ENCODE data around the gene TBC1D22A.

DNA sequence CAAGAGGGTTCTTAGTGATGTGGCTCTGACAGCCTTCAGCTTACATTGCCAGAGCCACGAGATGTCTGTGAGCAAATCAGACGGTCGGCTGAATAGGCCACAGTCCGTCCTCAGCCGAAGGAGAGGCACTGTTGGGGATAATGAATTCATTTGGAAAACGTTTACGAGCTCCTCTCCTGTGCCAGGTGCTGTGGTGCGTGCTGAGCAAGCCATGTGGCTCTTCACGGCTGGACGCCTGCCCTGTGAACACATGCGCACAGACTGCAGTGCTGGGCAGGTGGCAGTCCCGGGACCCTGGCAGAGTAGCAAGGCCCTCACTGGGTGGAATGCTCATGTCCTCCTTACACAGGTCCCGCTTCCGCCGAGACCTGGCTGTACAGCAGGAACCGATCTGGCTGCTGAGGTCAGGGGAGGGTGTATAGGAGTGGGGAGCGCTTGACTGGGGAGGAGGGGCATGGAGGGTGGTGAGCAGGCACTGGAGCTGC, 6.8 kb downstream of the TBC1D22A start:
- TF ChIP-seq, protein P1, sequence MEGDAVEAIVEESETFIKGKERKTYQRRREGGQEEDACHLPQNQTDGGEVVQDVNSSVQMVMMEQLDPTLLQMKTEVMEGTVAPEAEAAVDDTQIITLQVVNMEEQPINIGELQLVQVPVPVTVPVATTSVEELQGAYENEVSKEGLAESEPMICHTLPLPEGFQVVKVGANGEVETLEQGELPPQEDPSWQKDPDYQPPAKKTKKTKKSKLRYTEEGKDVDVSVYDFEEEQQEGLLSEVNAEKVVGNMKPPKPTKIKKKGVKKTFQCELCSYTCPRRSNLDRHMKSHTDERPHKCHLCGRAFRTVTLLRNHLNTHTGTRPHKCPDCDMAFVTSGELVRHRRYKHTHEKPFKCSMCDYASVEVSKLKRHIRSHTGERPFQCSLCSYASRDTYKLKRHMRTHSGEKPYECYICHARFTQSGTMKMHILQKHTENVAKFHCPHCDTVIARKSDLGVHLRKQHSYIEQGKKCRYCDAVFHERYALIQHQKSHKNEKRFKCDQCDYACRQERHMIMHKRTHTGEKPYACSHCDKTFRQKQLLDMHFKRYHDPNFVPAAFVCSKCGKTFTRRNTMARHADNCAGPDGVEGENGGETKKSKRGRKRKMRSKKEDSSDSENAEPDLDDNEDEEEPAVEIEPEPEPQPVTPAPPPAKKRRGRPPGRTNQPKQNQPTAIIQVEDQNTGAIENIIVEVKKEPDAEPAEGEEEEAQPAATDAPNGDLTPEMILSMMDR (conservative IDR thresholded peaks at IDR 0.05; ENCODE audit: low read length): no peak
- no peak for TF ChIP-seq EZH2phosphoT487 (IDR thresholded peaks at IDR 0.05; ENCODE audit: borderline replicate concordance, low read depth, low read length)

Data from OCI-LY7 (cell line).